Glomerular endothelial cell (primary cell): ENCODE measurements around the gene KCNQ2. TPM values are rescaled to one million over a fixed set of nuclear protein-coding genes. Genes with fewer than 3 reads are reported as not detected.

ENCODE experiments used
- DNase-seq: peaks from one replicate; pipeline ENCODE4 v3.0.0-alpha.2; 2011; ENCODE audit warnings: low read depth, low spot score; ENCODE audit errors: extremely low read depth
- total RNA-seq: library from RNA; depleted of rRNA; stranded (reverse); fragments of >200 nt; gene quantifications from 2 replicates; pipeline ENCODE4 v1.2.3, GENCODE V29; 2015

KCNQ2 gene
- total RNA-seq, 1 donor from 2014 or later = not detected

GRCh38 chr20:63420359-63421093 is 51.9 kb downstream of the KCNQ2 start:
- no peak for DNase-seq

GRCh38 chr20:63419299-63419698 is 53.2 kb downstream of the KCNQ2 start:
- no peak for DNase-seq

- DNase-seq = no peak
Measured at GRCh38 chr20:63418617-63419016, 53.8 kb downstream of the KCNQ2 start.

- DNase-seq = no peak
Measured at GRCh38 chr20:63417738-63418120, 54.7 kb downstream of the KCNQ2 start.

- DNase-seq = no peak
Measured at GRCh38 chr20:63417097-63417737, 55.2 kb downstream of the KCNQ2 start.

- no peak for DNase-seq
Measured at GRCh38 chr20:63416631-63417030, 55.8 kb downstream of the KCNQ2 start.

GRCh38 chr20:63415647-63416391 is 56.6 kb downstream of the KCNQ2 start:
- no peak for DNase-seq

- no peak for DNase-seq
Measured at GRCh38 chr20:63414720-63415430, 57.6 kb downstream of the KCNQ2 start.

- no peak for DNase-seq
Measured at GRCh38 chr20:63413963-63414684, 58.3 kb downstream of the KCNQ2 start.

- no peak for DNase-seq
Measured at GRCh38 chr20:63413323-63413722, 59.1 kb downstream of the KCNQ2 start.

GRCh38 chr20:63412889-63413288 is 59.6 kb downstream of the KCNQ2 start:
- no peak for DNase-seq

GRCh38 chr20:63411898-63412631 is 60.4 kb downstream of the KCNQ2 start:
- no peak for DNase-seq

GRCh38 chr20:63411151-63411897 is 61.1 kb downstream of the KCNQ2 start:
- no peak for DNase-seq

- no peak for DNase-seq
Measured at GRCh38 chr20:63409834-63410435, 62.5 kb downstream of the KCNQ2 start.

- no peak for DNase-seq
Measured at GRCh38 chr20:63409066-63409833, 63.2 kb downstream of the KCNQ2 start.

- no peak for DNase-seq
Measured at GRCh38 chr20:63408684-63409046, 63.8 kb downstream of the KCNQ2 start.

- no peak for DNase-seq
Measured at GRCh38 chr20:63407928-63408683, 64.3 kb downstream of the KCNQ2 start.
